Measurements from ENCODE around the gene EGFLAM. TPM values are rescaled to one million over a fixed set of nuclear protein-coding genes. Genes with fewer than 3 reads are reported as not detected.

EGFLAM gene
- total and polyA plus RNA-seq, 2 experiments from 2014 or later = 0.24 to 1.9 TPM

GRCh38 chr5:38249301-38249700 lies 9.1 kb upstream of the EGFLAM start:
- Histone ChIP-seq H3K79me2 (replicated peaks; ENCODE audit: insufficient read depth) (no peaks in the 10 kb centered on the region), H4K20me1 (replicated peaks; ENCODE audit: insufficient read depth) (no peaks in the 10 kb centered on the region), H3K4me2 (no peak overlapping the region), H3F3A (replicated peaks; ENCODE audit: low read depth) (no peaks in the 10 kb centered on the region), H3K9me2 (ENCODE audit: insufficient read depth) (no peaks in the 10 kb centered on the region), H3K4me3 (no peak overlapping the region), H2AFZ (no peak overlapping the region), H3K36me3 (ENCODE audit: insufficient read depth) (no peaks in the 10 kb centered on the region), H3K27me3 (ENCODE audit: insufficient read depth) (peaks cover 4% of the 10 kb centered on the region), H3K27ac (ENCODE audit: low read depth) (no peak overlapping the region), H3K4me1 (ENCODE audit: insufficient read depth) (no peaks in the 10 kb centered on the region)
- Mint-ChIP-seq H3K36me3 (ENCODE audit: low read depth) (no peaks in the 10 kb centered on the region), H3K4me3 (no peak overlapping the region), H3K27me3 (ENCODE audit: insufficient read depth, low read depth, poor library complexity) (peaks cover 4% of the 10 kb centered on the region), H3K9me3 (0 out of 3 replicates have a peak, but pooled peaks cover 5% of the 10 kb centered on the region), H3K27ac (no peak overlapping the region), H3K4me1 (no peaks in the 10 kb centered on the region)
- no peak for TF ChIP-seq EZH2phosphoT487 (IDR thresholded peaks at IDR 0.05; ENCODE audit: unreplicated experiment)
- TF ChIP-seq REST (IDR thresholded peaks at IDR 0.05; ENCODE audit: unreplicated experiment) = no peak
- no peak for TF ChIP-seq POLR2AphosphoS5 (IDR thresholded peaks at IDR 0.05; ENCODE audit: low read depth)
- TF ChIP-seq ZNF114 (CRISPR knock-in tag; IDR thresholded peaks at IDR 0.05) = no peak
- TF ChIP-seq ZNF462 (CRISPR knock-in tag; IDR thresholded peaks at IDR 0.05) = no peak
- TF ChIP-seq CREB1 (CRISPR knock-in tag; IDR thresholded peaks at IDR 0.05; ENCODE audit: low read depth) = no peak
- TF ChIP-seq EZH2 (IDR thresholded peaks at IDR 0.05; ENCODE audit: low read depth, unreplicated experiment) = no peak
- TF ChIP-seq NANOG (IDR thresholded peaks at IDR 0.05; ENCODE audit: borderline replicate concordance) = no peak
- TF ChIP-seq ZNF331 (CRISPR knock-in tag; IDR thresholded peaks at IDR 0.05; ENCODE audit: low read depth) = no peak
- TF ChIP-seq JUNB (IDR thresholded peaks at IDR 0.05; ENCODE audit: unreplicated experiment) = no peak
- TF ChIP-seq STAT1 (IDR thresholded peaks at IDR 0.05; ENCODE audit: unreplicated experiment) = no peak
- no peak for TF ChIP-seq ETS1 (IDR thresholded peaks at IDR 0.05)
- TF ChIP-seq CTCF (conservative IDR thresholded peaks at IDR 0.05; ENCODE audit: low read depth in 2 of 2) = no peak
- DNase-seq (ENCODE audit: low spot score) = no peak
- ATAC-seq = no peak

Measured in GM23338 (cell line).